CD4-positive, alpha-beta T cell (primary cell): Measurements from ENCODE around the gene ARHGEF25. TPM values are rescaled to one million over a fixed set of nuclear protein-coding genes. Genes with fewer than 3 reads are reported as not detected.

Experiments
- ATAC-seq: fragments of 200-7000 bp; cut with Tn5 transposase; one replicate; pipeline ENCODE4 v1.10.0; 2022; ENCODE audit warnings: mild to moderate bottlenecking; ENCODE audit not compliant: poor library complexity
- CTCF ChIA-PET: fragments of 350-600 bp; sonication (Branson Sonifier 250); formaldehyde crosslinking; loops from one replicate; lab custom pipeline; 2021; ENCODE audit warnings: antibody characterized with exemption, inconsistent platforms; lab: Charles Lee
- POLR2A ChIA-PET: fragments of 350-600 bp; sonication (Branson Sonifier 250); formaldehyde crosslinking; loops from one replicate; lab custom pipeline; 2021; ENCODE audit warnings: antibody characterized with exemption, inconsistent platforms; lab: Charles Lee
- DNase-seq, 14 experiments: peaks; one replicate each; pipeline ENCODE4 v3.0.0-alpha.2; 2013 to 2020; ENCODE audit warnings: mixed read lengths in 2 of 14
- H3K27ac ChIP-seq, 2 donors: one replicate each; pipeline versions ENCODE4 v1.5.1 to v1.7.0; 2013; ENCODE audit warnings: low read length in 2 of 2, low read depth in 1 of 2, mild to moderate bottlenecking in 1 of 2
- H3K27me3 ChIP-seq, 2 experiments: 1 replicate in 1 of 2; 2 replicates in 1 of 2; pipeline versions ENCODE4 v1.6.1 to v1.7.0; 2013; ENCODE audit warnings: low read length in 2 of 2, control low read depth in 1 of 2, mild to moderate bottlenecking in 1 of 2, moderate library complexity in 1 of 2; ENCODE audit not compliant: insufficient read depth in 2 of 2, control insufficient read depth in 1 of 2
- H3K36me3 ChIP-seq: one replicate; pipeline ENCODE4 v1.6.1; 2013; ENCODE audit warnings: low read length, control low read depth; ENCODE audit not compliant: insufficient read depth
- H3K4me1 ChIP-seq: one replicate; pipeline ENCODE4 v1.6.1; 2013; ENCODE audit warnings: low read length, control low read depth; ENCODE audit not compliant: insufficient read depth
- H3K4me3 ChIP-seq: one replicate; pipeline ENCODE4 v1.5.1; 2013; ENCODE audit warnings: mild to moderate bottlenecking, low read length, moderate library complexity
- H3K9me3 ChIP-seq, 2 experiments: 1 replicate in 1 of 2; 2 replicates in 1 of 2; pipeline versions ENCODE4 v1.6.1 to v1.7.0; 2013; ENCODE audit warnings: low read length in 2 of 2, mild to moderate bottlenecking in 2 of 2, control low read depth in 1 of 2, moderate library complexity in 1 of 2; ENCODE audit not compliant: control insufficient read depth in 1 of 2, insufficient read depth in 1 of 2
- H3K27ac Mint-ChIP-seq: one replicate; pipeline ENCODE4 v1.8.0; 2020; ENCODE audit warnings: mixed read lengths
- H3K27me3 Mint-ChIP-seq: one replicate; pipeline ENCODE4 v1.8.0; 2021; ENCODE audit warnings: mixed read lengths
- H3K36me3 Mint-ChIP-seq: one replicate; pipeline ENCODE4 v1.8.0; 2021; ENCODE audit warnings: low read depth, mixed read lengths
- H3K4me1 Mint-ChIP-seq: one replicate; pipeline ENCODE4 v1.8.0; 2021; ENCODE audit warnings: low read depth, mixed read lengths
- H3K4me3 Mint-ChIP-seq: one replicate; pipeline ENCODE4 v1.8.0; 2020; ENCODE audit warnings: mild to moderate bottlenecking, mixed read lengths
- H3K9me3 Mint-ChIP-seq: one replicate; pipeline ENCODE4 v1.8.0; 2020; ENCODE audit warnings: mixed read lengths
- intact Hi-C, 2 experiments: fragments of 100-400 bp; cut with DNase I in 1 of 2; cut with micrococcal nuclease in 1 of 2; formaldehyde crosslinking; loops; one replicate each; pipeline versions ENCODE4 v1.15.1 to v1.9.0; 2023 to 2025; cut with DNase I, micrococcal nuclease
- total RNA-seq, 174 experiments: library from RNA in 2 of 174; stranded (reverse) in 2 of 174; gene quantifications; one replicate each; pipeline ENCODE4 v1.2.3 and lab custom pipeline; 2021 to 2026
- TF ChIP-seq, protein P1 (sequence below): fragments of 200-600 bp; IDR thresholded peaks from one replicate; pipeline ENCODE4 v1.8.0; 2022; ENCODE audit warnings: antibody characterized with exemption, mild to moderate bottlenecking

Gene ARHGEF25
- total RNA-seq, 2 experiments from 2014 or later, result 0.25 to 0.27 TPM

GRCh38 chr12:57584690-57585089, 26.5 kb upstream of the ARHGEF25 start:
- intact Hi-C loops, result loop anchor here in 1 of 2 experiments (5.0 kb wide), 1 partner anchor 323 kb away; no protein-coding TSS in a partner anchor
- H3K27ac Mint-ChIP-seq, result no peak overlapping the region
- no peak for ATAC-seq

GRCh38 chr12:57585156-57585555, 26.1 kb upstream of the ARHGEF25 start:
- Mint-ChIP-seq H3K4me1 (peaks cover under 1% of the 10 kb centered on the region), H3K27me3 (peaks cover 15% of the 10 kb centered on the region), H3K27ac (no peak overlapping the region), H3K36me3 (no peaks in the 10 kb centered on the region), H3K4me3 (no peak overlapping the region), H3K9me3 (no peaks in the 10 kb centered on the region)
- ATAC-seq (no peak), DNase-seq (no peak)
- no peak overlapping the region for H3K4me3 ChIP-seq
- peaks cover 10% of the 10 kb centered on the region for H3K4me1 ChIP-seq
- ChIA-PET POLR2A (interaction anchor here (0.6 to 0.7 kb wide), 2 partner anchors 159 to 160 kb away, joined by 3 to 4 read pairs; partner anchors contain the start of gene TSPAN31), CTCF (no interaction called here)
- TF ChIP-seq, protein P1, sequence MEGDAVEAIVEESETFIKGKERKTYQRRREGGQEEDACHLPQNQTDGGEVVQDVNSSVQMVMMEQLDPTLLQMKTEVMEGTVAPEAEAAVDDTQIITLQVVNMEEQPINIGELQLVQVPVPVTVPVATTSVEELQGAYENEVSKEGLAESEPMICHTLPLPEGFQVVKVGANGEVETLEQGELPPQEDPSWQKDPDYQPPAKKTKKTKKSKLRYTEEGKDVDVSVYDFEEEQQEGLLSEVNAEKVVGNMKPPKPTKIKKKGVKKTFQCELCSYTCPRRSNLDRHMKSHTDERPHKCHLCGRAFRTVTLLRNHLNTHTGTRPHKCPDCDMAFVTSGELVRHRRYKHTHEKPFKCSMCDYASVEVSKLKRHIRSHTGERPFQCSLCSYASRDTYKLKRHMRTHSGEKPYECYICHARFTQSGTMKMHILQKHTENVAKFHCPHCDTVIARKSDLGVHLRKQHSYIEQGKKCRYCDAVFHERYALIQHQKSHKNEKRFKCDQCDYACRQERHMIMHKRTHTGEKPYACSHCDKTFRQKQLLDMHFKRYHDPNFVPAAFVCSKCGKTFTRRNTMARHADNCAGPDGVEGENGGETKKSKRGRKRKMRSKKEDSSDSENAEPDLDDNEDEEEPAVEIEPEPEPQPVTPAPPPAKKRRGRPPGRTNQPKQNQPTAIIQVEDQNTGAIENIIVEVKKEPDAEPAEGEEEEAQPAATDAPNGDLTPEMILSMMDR, result no peak
- H3K27ac ChIP-seq, result no peak overlapping the region
- H3K9me3 ChIP-seq, result no peaks in the 10 kb centered on the region
- peaks cover 0 to 10% of the 10 kb centered on the region in 2 experiments for H3K27me3 ChIP-seq
- H3K36me3 ChIP-seq, result no peaks in the 10 kb centered on the region
- intact Hi-C loops, result no loop called here

More at GRCh38 chr12:57584690-57585089, 26.5 kb upstream of the ARHGEF25 start:
- ChIA-PET POLR2A (interaction anchor here (0.7 to 1.9 kb wide), 2 partner anchors 36 to 160 kb away, joined by 3 to 7 read pairs; partner anchors contain the start of gene TSPAN31), CTCF (no interaction called here)
- peak in 1 of 14 experiments; percentile 19 for DNase-seq
- Histone ChIP-seq H3K27me3 (peaks cover 0 to 10% of the 10 kb centered on the region in 2 experiments), H3K27ac (no peak overlapping the region), H3K4me1 (peaks cover 8% of the 10 kb centered on the region), H3K9me3 (no peaks in the 10 kb centered on the region), H3K4me3 (no peak overlapping the region), H3K36me3 (no peaks in the 10 kb centered on the region)
- no peaks in the 10 kb centered on the region for H3K36me3 Mint-ChIP-seq
- no peak overlapping the region for H3K4me3 Mint-ChIP-seq
- H3K4me1 Mint-ChIP-seq, result no peaks in the 10 kb centered on the region
- H3K27me3 Mint-ChIP-seq, result peaks cover 15% of the 10 kb centered on the region
- TF ChIP-seq, protein P1, result no peak
- no peaks in the 10 kb centered on the region for H3K9me3 Mint-ChIP-seq

GRCh38 chr12:57586128-57586527, 25.1 kb upstream of the ARHGEF25 start:
- TF ChIP-seq, protein P1, result no peak
- ATAC-seq, result no peak
- H3K27me3 ChIP-seq, result peaks cover 0 to 10% of the 10 kb centered on the region in 2 experiments
- H3K27ac ChIP-seq, result no peak overlapping the region
- Mint-ChIP-seq H3K4me3 (no peak overlapping the region), H3K27ac (no peak overlapping the region), H3K9me3 (no peaks in the 10 kb centered on the region), H3K36me3 (no peaks in the 10 kb centered on the region), H3K4me1 (peaks cover 8% of the 10 kb centered on the region), H3K27me3 (peaks cover 15% of the 10 kb centered on the region)
- no peak for DNase-seq
- no peak overlapping the region for H3K4me3 ChIP-seq
- CTCF ChIA-PET, result no interaction called here
- H3K9me3 ChIP-seq, result no peaks in the 10 kb centered on the region
- peaks cover 18% of the 10 kb centered on the region for H3K4me1 ChIP-seq
- intact Hi-C loops, result no loop called here
- POLR2A ChIA-PET, result no interaction called here
- H3K36me3 ChIP-seq, result no peaks in the 10 kb centered on the region
